ENCODE data around the gene BMP7.
"Not testable (repeated sequence)": the region's sequence is repeated elsewhere in the genome, so short reads cannot be mapped to it uniquely, and the experiment has no call there.

Gene BMP7

GRCh38 chr20:57265336-57265996 lies 975 bp downstream of the BMP7 start:
- DNase-seq (ENCODE audit: low spot score), result no peak

GRCh38 chr20:57264908-57265335 lies 1.5 kb downstream of the BMP7 start:
- not testable (repeated sequence) for DNase-seq (ENCODE audit: low spot score)

- DNase-seq (ENCODE audit: low spot score), result no peak
Observed at GRCh38 chr20:57263801-57264792, 2.3 kb downstream of the BMP7 start.

- DNase-seq (ENCODE audit: low spot score), result no peak
Observed at GRCh38 chr20:57262784-57263609, 3.4 kb downstream of the BMP7 start.

GRCh38 chr20:57262301-57262700 lies 4.1 kb downstream of the BMP7 start:
- DNase-seq (ENCODE audit: low spot score), result no peak

GRCh38 chr20:57261457-57262251 lies 4.8 kb downstream of the BMP7 start:
- DNase-seq (ENCODE audit: low spot score), result no peak

- no peak for DNase-seq (ENCODE audit: low spot score)
Observed at GRCh38 chr20:57260934-57261333, 5.5 kb downstream of the BMP7 start.

- DNase-seq (ENCODE audit: low spot score), result no peak
Observed at GRCh38 chr20:57259938-57260921, 6.2 kb downstream of the BMP7 start.

GRCh38 chr20:57259121-57259937 lies 7.1 kb downstream of the BMP7 start:
- peak; percentile 54 for DNase-seq (ENCODE audit: low spot score)

- DNase-seq (ENCODE audit: low spot score), result peak; percentile 69
Observed at GRCh38 chr20:57257701-57258453, 8.6 kb downstream of the BMP7 start.

- no peak for DNase-seq (ENCODE audit: low spot score)
Observed at GRCh38 chr20:57256908-57257307, 9.5 kb downstream of the BMP7 start.

GRCh38 chr20:57256205-57256604 lies 10.2 kb downstream of the BMP7 start:
- no peak for DNase-seq (ENCODE audit: low spot score)

GRCh38 chr20:57255183-57255582 lies 11.3 kb downstream of the BMP7 start:
- no peak for DNase-seq (ENCODE audit: low spot score)

- DNase-seq (ENCODE audit: low spot score), result no peak
Observed at GRCh38 chr20:57252559-57253162, 13.8 kb downstream of the BMP7 start.

GRCh38 chr20:57251949-57252348 lies 14.5 kb downstream of the BMP7 start:
- DNase-seq (ENCODE audit: low spot score), result no peak

- no peak for DNase-seq (ENCODE audit: low spot score)
Observed at GRCh38 chr20:57251344-57251743, 15.1 kb downstream of the BMP7 start.

GRCh38 chr20:57250607-57251343 lies 15.7 kb downstream of the BMP7 start:
- no peak for DNase-seq (ENCODE audit: low spot score)
